Heart right ventricle (tissue), 16 donors: ENCODE data around the gene SMIM24. TPM values are rescaled to one million over a fixed set of nuclear protein-coding genes. Genes with fewer than 3 reads are reported as not detected.

Experiments
- ATAC-seq, 8 donors: fragments of 200-7000 bp; cut with Tn5 transposase; one replicate each; pipeline ENCODE4 v1.9.1; 2020; ENCODE audit warnings: mild to moderate bottlenecking in 8 of 8, moderate library complexity in 8 of 8, moderate number of reproducible peaks in 1 of 8
- DNase-seq, 2 donors: peaks; one replicate each; pipeline ENCODE4 v3.0.0-alpha.2; 2020
- H3K27ac ChIP-seq, 10 donors: fragments of 200-600 bp; sonication (generic) in 2 of 10; one replicate each; pipeline versions ENCODE4 v1.5.0 to v1.8.0; 2020 to 2022; ENCODE audit warnings: mild to moderate bottlenecking in 3 of 10
- H3K27me3 ChIP-seq, 7 donors: fragments of 200-600 bp; one replicate each; pipeline ENCODE4 v1.8.0; 2021 to 2022; ENCODE audit warnings: mild to moderate bottlenecking in 2 of 7
- H3K36me3 ChIP-seq, 9 donors: fragments of 200-600 bp; sonication (generic) in 1 of 9; one replicate each; pipeline versions ENCODE4 v1.5.0 to v1.8.0; 2020 to 2022; ENCODE audit warnings: mild to moderate bottlenecking in 2 of 9
- H3K4me1 ChIP-seq, 9 donors: fragments of 200-600 bp; sonication (generic) in 1 of 9; one replicate each; pipeline versions ENCODE4 v1.5.0 to v1.8.0; 2020 to 2022; ENCODE audit warnings: mild to moderate bottlenecking in 4 of 9
- H3K4me3 ChIP-seq, 10 donors: fragments of 200-600 bp; sonication (generic) in 2 of 10; one replicate each; pipeline versions ENCODE4 v1.5.0 to v1.8.0; 2020 to 2022; ENCODE audit warnings: mild to moderate bottlenecking in 7 of 10, moderate library complexity in 2 of 10
- H3K9me3 ChIP-seq, 11 donors: fragments of 200-600 bp in 10 of 11; sonication (generic) in 2 of 11; one replicate each; pipeline versions ENCODE4 v1.5.0 to v1.8.0; 2013 to 2022; ENCODE audit warnings: mild to moderate bottlenecking in 2 of 11, control low read depth in 1 of 11, moderate library complexity in 1 of 11
- CTCF ChIP-seq, 9 donors: fragments of 200-600 bp; sonication (generic) in 2 of 9; IDR thresholded peaks; one replicate each; pipeline versions ENCODE4 v1.5.0 to v1.8.0; 2021 to 2022; ENCODE audit warnings: antibody characterized with exemption in 9 of 9, mild to moderate bottlenecking in 5 of 9, moderate library complexity in 1 of 9
- WGBS, 2 donors: extraction: QIAGEN DNeasy Blood & Tissue Kit; methylation state at CpG; one replicate each; pipeline ENCODE4 v1.1.7; 2013; ENCODE audit warnings: inconsistent platforms in 1 of 2; 5-methylcytosine and 5-hydroxymethylcytosine counted together
- intact Hi-C, 10 donors: fragments of 100-400 bp; cut with DNase I; formaldehyde crosslinking; loops; one replicate each; pipeline versions ENCODE4 v1.11.1 to v1.14.2; 2022
- polyA plus RNA-seq, 2 donors: library from polyadenylated mRNA; stranded (reverse); fragments of 200-250 nt; gene quantifications; one replicate each; pipeline ENCODE4 v1.2.3, GENCODE V29; 2013
- total RNA-seq, 10 donors: library from RNA; stranded (reverse); fragmentation: NEBNext Ultra II Directional in 3 of 10; extraction: Animal tissue kit (Norgen Biotek cat#: 25700) in 3 of 10; gene quantifications; one replicate each; pipeline versions ENCODE4 v1.2.1 to v1.2.4, GENCODE V29; 2021 to 2023
- donor health status: Arrhythmogenic right ventricular cardiomyopathy.
- donor health status: ischemic (EF 13 %, LVEDD 7.1; RV severe dilation, severe dysfunction).
- donor health status: healthy with polysubstance abuse.
- donor health status: DM: no; HTN: yes; CAD: no.
- donor health status: DM: no; HTN: no; CAD: no.
- donor health status: ischemic (EF 25% LVEDD 6.9; RV normal size, moderate dysfunction).
- donor health status: ischemic (EF 25% LVEDD 5.7; RV mildly dilated, moderate dysfunction).
- donor health status: healthy.
- donor health status: DM: yes; HTN: yes; CAD: no.
- donor health status: Ischemic cardiomyopathy.
- donor health status: ischemic (EF 35%, LVEDD 5.7; RV mildly dilated, moderate dysfunction).
- donor health status: nonischemic (EF 11% LVEDD 7.7; RV severe dilation, severe dysfunction).
- donor health status: DM: yes; HTN: yes; CAD: no.
- donor health status: PGD.
- donor health status: ischemic (EF 29% LVEDD 5.4; RV normal size, mild dysfunction).
- donor health status: nonischemic (EF 23%, LVEDD 6.1; RV moderate dilation, normal function).

The SMIM24 gene
- total and polyA plus RNA-seq, 12 donors, result not detected

- Histone ChIP-seq H3K9me3 (no peaks in the 10 kb centered on the region), H3K27ac (no peak overlapping the region), H3K4me1 (no peaks in the 10 kb centered on the region), H3K4me3 (no peak overlapping the region), H3K27me3 (no peaks in the 10 kb centered on the region), H3K36me3 (peaks cover 1 to 78% (median 44%) of the 10 kb centered on the region in 9 donors)
- ATAC-seq (no peak), DNase-seq (no peak)
- intact Hi-C loops, result no loop called here
- TF ChIP-seq CTCF (IDR thresholded peaks at IDR 0.05), result no peak
- 95 to 96% methylated on average over 21 of the region's 21 CpGs for WGBS, 2 donors
These were observed 47.0 kb upstream of the SMIM24 start for GRCh38 chr19:3527238-3527910.

GRCh38 chr19:3526507-3527237 lies 46.3 kb upstream of the SMIM24 start:
- ATAC-seq (no peak), DNase-seq (no peak)
- H3K4me3 ChIP-seq, result no peak overlapping the region
- H3K9me3 ChIP-seq, result no peaks in the 10 kb centered on the region
- no peak for TF ChIP-seq CTCF (IDR thresholded peaks at IDR 0.05)
- WGBS, 2 donors, result 94 to 95% methylated on average over 27 to 28 of the region's 28 CpGs
- no peak overlapping the region for H3K27ac ChIP-seq
- H3K36me3 ChIP-seq, result peaks cover 0 to 78% (median 37%) of the 10 kb centered on the region in 9 donors
- H3K27me3 ChIP-seq, result no peaks in the 10 kb centered on the region
- intact Hi-C loops, result no loop called here
- H3K4me1 ChIP-seq, result no peaks in the 10 kb centered on the region

GRCh38 chr19:3524904-3525451 lies 44.7 kb upstream of the SMIM24 start:
- Histone ChIP-seq H3K4me3 (no peak overlapping the region), H3K27ac (no peak overlapping the region), H3K9me3 (no peaks in the 10 kb centered on the region), H3K27me3 (no peaks in the 10 kb centered on the region), H3K36me3 (peaks cover 0 to 77% (median 30%) of the 10 kb centered on the region in 9 donors), H3K4me1 (no peaks in the 10 kb centered on the region)
- intact Hi-C loops, result no loop called here
- 93% methylated on average over 20 of the region's 20 CpGs for WGBS, 2 donors
- DNase-seq, result no peak
- TF ChIP-seq CTCF (IDR thresholded peaks at IDR 0.05), result no peak
- no peak for ATAC-seq

GRCh38 chr19:3524078-3524842 lies 43.9 kb upstream of the SMIM24 start:
- WGBS, 2 donors, result 93 to 94% methylated on average over 33 of the region's 33 CpGs
- no peak for ATAC-seq

More at GRCh38 chr19:3524078-3524842, 43.9 kb upstream of the SMIM24 start:
- TF ChIP-seq CTCF (IDR thresholded peaks at IDR 0.05), result no peak
- Histone ChIP-seq H3K36me3 (peaks cover 0 to 84% (median 30%) of the 10 kb centered on the region in 9 donors), H3K9me3 (no peaks in the 10 kb centered on the region), H3K27me3 (no peaks in the 10 kb centered on the region), H3K4me3 (no peak overlapping the region), H3K27ac (no peak overlapping the region), H3K4me1 (no peaks in the 10 kb centered on the region)
- intact Hi-C loops, result no loop called here
- DNase-seq, result no peak
